ENCODE measurements around the gene PTDSS2. TPM values are rescaled to one million over a fixed set of nuclear protein-coding genes. Genes with fewer than 3 reads are reported as not detected.

PTDSS2 gene
- total and polyA plus RNA-seq, 9 of the 15 experiments (the other 6 are each of a cell fraction or from before 2014, with no cell fraction given), result 0.45 to 53.9 (median 17.2) TPM

- TF ChIP-seq MGA (IDR thresholded peaks at IDR 0.05) (peak; percentile 76), BMI1 (IDR thresholded peaks at IDR 0.05; ENCODE audit: low read length) (no peak), ZNF639 (CRISPR knock-in tag; conservative IDR thresholded peaks at IDR 0.05 in 1 of 2, IDR thresholded peaks at IDR 0.05 in 1 of 2) (no peak), MECOM (CRISPR knock-in tag; IDR thresholded peaks at IDR 0.05) (no peak), RBM25 (IDR thresholded peaks at IDR 0.05; ENCODE audit: low read depth, low read length, severe bottlenecking) (no peak), ARID4B (CRISPR knock-in tag; IDR thresholded peaks at IDR 0.05) (no peak), PHF8 (IDR thresholded peaks at IDR 0.05; ENCODE audit: borderline replicate concordance, low read length) (no peak), BCL6 (CRISPR knock-in tag; IDR thresholded peaks at IDR 0.05) (no peak)
Measured at GRCh38 chr11:496834-497564, 46.9 kb downstream of the PTDSS2 start (continued).
